GM12801 (cell line): ENCODE results near the gene TEX19.

Experiments
- CTCF ChIP-seq: IDR thresholded peaks from one replicate; pipeline ENCODE4 v1.5.1; 2011; ENCODE audit warnings: control low read depth; ENCODE audit not compliant: insufficient read length; ENCODE audit errors: extremely low read depth

The TEX19 gene

DNA sequence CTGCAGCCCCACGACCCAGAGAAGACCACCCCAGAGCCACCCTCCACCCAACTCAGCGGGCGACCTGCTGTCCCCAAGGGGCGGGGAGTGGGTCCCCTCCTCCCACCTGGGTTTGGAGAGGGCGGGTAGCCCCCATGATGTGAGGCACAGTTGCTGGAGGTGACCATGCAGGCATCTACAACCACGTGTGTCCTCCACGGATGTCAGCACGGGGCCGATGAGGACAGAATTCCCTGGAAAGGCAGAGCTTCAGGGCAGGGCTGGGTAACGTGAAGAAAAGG is 19.6 kb downstream of the TEX19 start:
- no peak for TF ChIP-seq CTCF

DNA sequence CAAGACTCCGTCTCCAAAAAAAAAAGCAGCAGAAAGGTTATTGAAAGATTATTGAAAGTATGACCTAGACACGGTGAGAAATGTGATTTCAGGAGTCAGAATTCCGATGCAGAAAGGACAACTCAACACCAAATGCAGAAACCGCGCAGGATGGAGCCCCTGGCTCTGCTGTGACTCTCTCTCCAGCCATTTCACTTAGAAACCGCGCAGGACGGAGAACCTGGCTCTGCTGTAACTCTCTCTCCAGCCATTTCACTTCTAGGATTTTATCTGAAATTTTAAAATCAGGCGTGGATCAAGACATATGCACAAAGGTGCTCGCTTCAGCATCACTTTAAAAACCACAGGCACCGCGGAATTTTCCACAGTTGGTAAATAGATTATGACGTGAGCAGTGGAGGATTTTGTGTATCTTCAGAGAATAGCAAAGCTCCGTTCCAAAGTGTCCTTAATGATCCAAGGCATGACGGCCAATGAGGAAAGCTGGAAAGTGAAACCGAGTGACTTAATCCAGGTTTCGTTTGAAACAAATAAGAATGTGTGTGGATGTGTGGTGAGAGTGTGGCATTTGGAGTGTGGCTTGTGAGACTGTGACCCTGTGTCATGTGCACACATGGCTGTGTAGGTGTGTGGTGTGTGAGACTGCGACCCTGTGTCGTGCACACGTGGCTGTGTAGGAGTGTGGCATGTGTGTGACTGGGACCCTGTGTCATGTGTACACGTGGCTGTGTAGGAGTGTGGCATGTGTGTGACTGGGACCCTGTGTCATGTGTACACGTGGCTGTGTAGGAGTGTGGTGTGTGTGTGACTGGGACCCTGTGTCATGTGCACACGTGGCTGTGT is 22.0 kb downstream of the TEX19 start:
- no peak for TF ChIP-seq CTCF

DNA sequence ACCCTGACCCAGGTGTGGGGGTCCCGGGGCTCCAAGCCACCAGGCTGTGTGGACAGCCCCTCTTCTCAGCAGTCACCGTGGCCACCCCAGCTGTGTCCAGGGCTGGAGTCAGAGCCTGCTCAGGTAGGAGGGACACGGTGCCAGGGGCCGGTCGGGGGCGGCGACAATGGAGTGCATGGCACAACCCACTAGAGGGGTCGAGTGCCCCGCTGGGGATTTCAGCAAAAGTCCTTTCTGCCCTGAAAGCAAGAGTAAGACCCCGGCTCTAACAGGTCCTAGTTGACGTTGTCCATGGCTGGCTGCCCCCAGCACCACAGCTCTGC is 23.8 kb downstream of the TEX19 start:
- no peak for TF ChIP-seq CTCF

DNA sequence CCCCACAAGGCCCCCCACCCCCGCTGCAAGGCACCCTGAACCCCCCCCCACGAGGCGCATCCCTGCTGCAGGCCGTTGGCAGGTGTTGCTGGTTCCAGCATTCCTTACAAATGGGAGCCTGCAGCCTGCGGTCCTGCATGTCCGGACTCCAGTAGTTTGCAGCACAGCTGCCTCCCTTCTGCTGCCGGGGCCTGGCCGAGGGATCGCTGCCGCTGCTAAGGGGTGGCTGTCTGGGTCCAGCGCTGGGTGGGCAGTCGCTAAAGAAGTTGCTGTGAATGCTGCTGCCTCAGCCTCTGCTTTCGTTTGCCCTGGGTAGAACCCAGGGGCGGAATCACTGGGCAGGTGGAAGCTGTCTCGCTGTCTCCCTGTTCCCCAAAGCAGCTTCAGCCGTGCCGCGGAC is 24.4 kb downstream of the TEX19 start:
- no peak for TF ChIP-seq CTCF

DNA sequence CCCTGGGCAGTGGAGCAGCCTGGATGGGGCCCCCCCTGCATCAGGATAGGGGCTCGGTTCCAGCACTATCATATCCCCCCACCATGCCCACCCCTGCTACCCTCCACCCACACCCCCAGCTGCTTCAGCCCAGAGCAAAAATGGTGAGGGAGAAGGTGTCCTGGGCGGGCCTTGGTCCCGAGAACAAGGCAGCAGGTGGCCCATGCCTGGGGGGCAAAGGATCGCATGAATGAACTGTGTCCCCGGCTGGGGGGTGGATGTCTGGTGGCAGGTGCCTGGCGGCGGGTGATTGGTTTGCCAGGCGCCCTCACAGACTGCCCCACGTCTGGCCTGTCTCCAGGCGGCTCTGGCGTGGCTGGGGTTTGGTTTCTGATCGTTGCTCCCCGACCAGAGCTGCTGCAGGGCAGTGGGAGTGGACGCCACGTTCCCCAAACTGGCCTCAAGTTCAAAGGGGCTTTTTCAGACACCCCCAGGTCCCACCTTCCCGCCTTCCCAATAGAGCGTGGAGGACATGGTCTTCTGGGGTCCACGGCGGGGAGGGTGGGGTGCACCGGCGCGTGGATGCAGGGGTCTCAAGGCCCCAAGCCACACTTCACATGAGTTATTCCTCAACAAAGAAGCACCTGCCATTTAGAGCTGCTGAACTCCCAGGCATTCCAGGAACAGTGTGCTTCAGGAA is 25.1 kb downstream of the TEX19 start:
- TF ChIP-seq CTCF: no peak

GRCh38 chr17:82384730-82385481 is 25.9 kb downstream of the TEX19 start:
- TF ChIP-seq CTCF: no peak

DNA sequence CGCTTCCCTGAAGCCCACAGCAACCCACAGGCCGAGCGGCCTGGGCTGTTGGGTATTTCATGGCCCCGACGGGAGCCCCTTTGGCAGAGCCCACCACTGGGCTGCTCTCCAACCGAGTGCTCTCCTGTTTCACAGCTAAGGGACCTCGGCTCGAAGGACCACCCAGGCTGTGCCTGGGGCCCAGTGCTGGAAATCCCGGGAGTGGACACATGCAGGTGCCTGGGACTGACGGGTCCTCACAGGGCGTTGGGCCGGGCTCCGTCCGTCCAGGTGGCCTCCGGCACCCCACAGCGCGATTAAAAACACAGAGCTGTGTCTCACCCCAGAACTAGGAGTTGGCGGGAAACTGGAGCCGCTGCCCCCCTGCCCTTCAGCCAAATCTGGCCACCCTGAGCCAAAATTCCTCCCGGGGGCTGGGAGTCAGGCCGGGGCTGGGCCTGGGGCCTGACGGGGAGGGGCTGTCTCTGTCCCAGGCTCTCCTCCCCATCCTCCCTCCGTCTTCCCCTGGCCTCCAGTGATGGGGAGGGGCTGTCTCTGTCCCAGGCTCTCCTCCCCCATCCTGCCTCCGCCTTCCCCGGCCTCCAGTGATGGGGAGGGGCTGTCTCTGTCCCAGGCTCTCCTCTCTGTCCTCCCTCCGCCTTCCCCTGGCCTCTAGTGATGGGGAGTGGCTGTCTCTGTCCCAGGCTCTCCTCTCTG is 26.7 kb downstream of the TEX19 start:
- no peak for TF ChIP-seq CTCF
